ENCODE measurements around the gene CCDC107.
"Not testable (repeated sequence)": the region's sequence is repeated elsewhere in the genome, so short reads cannot be mapped to it uniquely, and the experiment has no call there.

CCDC107 gene

DNA sequence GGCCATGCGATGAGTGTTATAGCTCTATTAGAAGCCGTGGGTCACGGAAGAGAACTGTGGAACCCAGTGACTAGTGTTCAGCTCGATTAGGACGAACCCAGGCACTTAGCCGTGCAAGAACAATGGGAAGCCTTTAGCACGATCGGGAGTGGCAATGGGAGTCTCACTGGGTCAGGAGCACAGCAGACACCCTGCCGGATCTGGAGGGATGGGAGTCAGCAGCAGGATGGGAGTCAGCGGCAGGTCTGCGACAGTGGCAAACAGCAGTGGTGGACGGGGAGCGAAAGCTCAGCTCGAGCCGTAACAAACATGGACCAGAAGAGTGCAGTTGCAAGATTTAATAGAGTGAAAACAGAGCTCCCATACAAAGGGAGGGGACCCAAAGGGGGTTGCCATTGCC lies 17.7 kb upstream of the CCDC107 start:
- H3K27me3 ChIP-seq (ENCODE audit: control insufficient read depth, insufficient read depth, low read length); H3K4me1 ChIP-seq (ENCODE audit: control insufficient read depth, insufficient read depth, low read length); H3K4me3 ChIP-seq (ENCODE audit: low read length); H3K9ac ChIP-seq (ENCODE audit: low read length); H3K27ac ChIP-seq (ENCODE audit: low read depth, low read length); H3K36me3 ChIP-seq (ENCODE audit: control insufficient read depth, insufficient read depth, low read length): not testable (repeated sequence)

DNA sequence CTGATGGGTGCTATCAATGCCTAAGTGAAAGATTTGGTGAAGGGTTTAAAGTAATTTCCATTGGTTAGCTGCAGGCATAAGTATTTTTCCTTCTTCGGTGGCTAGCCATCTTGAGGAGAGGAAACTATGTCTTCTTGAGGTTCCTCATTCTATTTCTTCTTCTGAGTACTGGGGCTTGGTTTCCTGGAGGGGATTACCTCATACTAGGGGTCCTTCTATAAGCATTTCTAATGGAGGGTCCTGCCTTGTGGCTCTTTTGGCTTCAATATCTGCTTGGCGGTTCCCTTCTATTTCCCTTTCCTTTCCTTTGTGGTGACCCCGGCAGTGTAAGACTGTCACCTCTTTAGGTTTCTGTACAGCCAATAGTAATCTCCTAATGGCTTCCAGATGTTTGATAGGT lies 16.6 kb upstream of the CCDC107 start:
- not testable (repeated sequence) for H3K36me3 ChIP-seq (ENCODE audit: control insufficient read depth, insufficient read depth, low read length); H3K4me1 ChIP-seq (ENCODE audit: control insufficient read depth, insufficient read depth, low read length); H3K4me3 ChIP-seq (ENCODE audit: low read length); H3K27me3 ChIP-seq (ENCODE audit: control insufficient read depth, insufficient read depth, low read length); H3K9ac ChIP-seq (ENCODE audit: low read length); H3K27ac ChIP-seq (ENCODE audit: low read depth, low read length)

GRCh38 chr9:35643046-35643445 lies 15.0 kb upstream of the CCDC107 start:
- Histone ChIP-seq H3K4me1 (ENCODE audit: control insufficient read depth, insufficient read depth, low read length) (peaks cover 3% of the 10 kb centered on the region), H3K36me3 (ENCODE audit: control insufficient read depth, insufficient read depth, low read length) (no peaks in the 10 kb centered on the region), H3K9ac (ENCODE audit: low read length) (no peak overlapping the region)

GRCh38 chr9:35645736-35646135 lies 12.4 kb upstream of the CCDC107 start:
- H3K27ac ChIP-seq (ENCODE audit: low read depth, low read length): not testable (repeated sequence)

More at GRCh38 chr9:35643046-35643445, 15.0 kb upstream of the CCDC107 start:
- H3K27me3 ChIP-seq (ENCODE audit: control insufficient read depth, insufficient read depth, low read length): no peaks in the 10 kb centered on the region
- H3K4me3 ChIP-seq (ENCODE audit: low read length): no peak overlapping the region
- H3K27ac ChIP-seq (ENCODE audit: low read depth, low read length): no peak overlapping the region

DNA sequence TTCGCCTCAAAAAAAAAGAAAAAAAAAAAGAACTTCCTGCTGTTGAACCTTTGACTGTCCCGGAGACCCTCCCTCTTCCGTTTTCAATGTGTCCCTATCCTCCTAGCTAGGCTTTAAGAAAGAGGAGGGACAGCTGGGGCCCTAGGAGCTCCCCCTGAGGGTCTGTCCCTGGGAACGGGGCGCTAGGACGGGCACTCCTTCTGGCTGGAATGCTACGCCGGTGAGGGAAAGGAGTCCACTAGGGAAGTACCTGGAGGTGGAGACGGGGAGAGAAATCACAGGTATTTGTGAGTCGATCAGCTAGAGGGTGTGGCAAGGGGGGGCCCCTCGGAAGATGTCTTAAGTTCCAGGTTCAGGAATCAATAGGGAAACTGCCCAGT lies 11.9 kb upstream of the CCDC107 start:
- peaks cover 3% of the 10 kb centered on the region for H3K4me1 ChIP-seq (ENCODE audit: control insufficient read depth, insufficient read depth, low read length)

More at GRCh38 chr9:35645736-35646135, 12.4 kb upstream of the CCDC107 start:
- not testable (repeated sequence) for H3K4me1 ChIP-seq (ENCODE audit: control insufficient read depth, insufficient read depth, low read length); H3K36me3 ChIP-seq (ENCODE audit: control insufficient read depth, insufficient read depth, low read length); H3K27me3 ChIP-seq (ENCODE audit: control insufficient read depth, insufficient read depth, low read length); H3K9ac ChIP-seq (ENCODE audit: low read length)
- H3K4me3 ChIP-seq (ENCODE audit: low read length): peak overlapping the region; percentile 91

DNA sequence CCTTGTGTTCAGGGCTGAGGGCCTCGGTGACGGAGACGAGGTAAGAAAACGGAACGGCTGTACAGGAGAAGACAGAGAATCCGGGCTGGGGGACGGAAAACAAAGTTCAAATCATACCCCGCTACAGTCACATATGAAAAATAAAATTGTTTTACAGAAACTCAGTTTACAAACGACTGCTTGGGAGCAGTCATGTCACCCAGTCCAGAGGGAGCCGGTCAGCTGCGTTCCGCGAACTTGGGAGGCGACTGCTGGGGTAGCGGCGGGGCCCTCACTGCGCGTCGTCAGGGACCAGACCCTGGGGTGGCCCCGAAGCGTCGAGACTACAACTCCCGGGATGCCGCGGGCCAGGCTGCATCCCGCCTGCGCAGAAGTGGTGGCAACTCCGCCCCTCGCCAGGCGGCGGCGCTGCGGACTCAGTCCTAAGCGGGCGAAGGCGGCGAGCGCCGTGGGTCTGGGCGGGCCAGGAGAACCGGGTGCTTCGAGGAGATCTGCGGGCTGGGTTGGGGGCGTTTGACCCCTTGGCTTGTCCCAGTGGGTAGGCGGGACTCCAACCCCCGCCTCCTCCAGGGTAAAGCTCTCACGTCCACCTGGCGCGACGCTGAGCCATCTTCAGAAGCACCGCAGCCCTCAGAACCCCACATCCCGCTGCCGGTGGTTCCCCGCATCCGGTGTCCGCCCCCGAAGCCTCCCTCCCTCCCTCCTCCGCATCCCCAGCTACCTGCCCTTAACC lies 11.4 kb upstream of the CCDC107 start:
- peaks cover 3% of the 10 kb centered on the region for H3K4me1 ChIP-seq (ENCODE audit: control insufficient read depth, insufficient read depth, low read length)
- peak overlapping the region; percentile 47 for H3K9ac ChIP-seq (ENCODE audit: low read length)
- peak overlapping the region; percentile 91 for H3K4me3 ChIP-seq (ENCODE audit: low read length)
- H3K27ac ChIP-seq (ENCODE audit: low read depth, low read length): peak overlapping the region; percentile 89
- H3K36me3 ChIP-seq (ENCODE audit: control insufficient read depth, insufficient read depth, low read length): no peaks in the 10 kb centered on the region
- no peaks in the 10 kb centered on the region for H3K27me3 ChIP-seq (ENCODE audit: control insufficient read depth, insufficient read depth, low read length)

More for the DNA sequence above, 11.9 kb upstream of the CCDC107 start:
- no peaks in the 10 kb centered on the region for H3K27me3 ChIP-seq (ENCODE audit: control insufficient read depth, insufficient read depth, low read length)
- H3K36me3 ChIP-seq (ENCODE audit: control insufficient read depth, insufficient read depth, low read length): no peaks in the 10 kb centered on the region
- peak overlapping the region; percentile 91 for H3K4me3 ChIP-seq (ENCODE audit: low read length)
- H3K9ac ChIP-seq (ENCODE audit: low read length): peak overlapping the region; percentile 21
- H3K27ac ChIP-seq (ENCODE audit: low read depth, low read length): peak overlapping the region; percentile 89

- H3K36me3 ChIP-seq (ENCODE audit: control insufficient read depth, insufficient read depth, low read length): no peaks in the 10 kb centered on the region
- peaks cover 3% of the 10 kb centered on the region for H3K4me1 ChIP-seq (ENCODE audit: control insufficient read depth, insufficient read depth, low read length)
- no peaks in the 10 kb centered on the region for H3K27me3 ChIP-seq (ENCODE audit: control insufficient read depth, insufficient read depth, low read length)
- no peak overlapping the region for H3K27ac ChIP-seq (ENCODE audit: low read depth, low read length)
- H3K4me3 ChIP-seq (ENCODE audit: low read length): peak overlapping the region; percentile 52
- no peak overlapping the region for H3K9ac ChIP-seq (ENCODE audit: low read length)
Measured at GRCh38 chr9:35649431-35650340, 8.4 kb upstream of the CCDC107 start.

- H3K4me3 ChIP-seq (ENCODE audit: low read length): peak within 1 kb of the TSS; percentile 52
- peaks cover 3% of the 10 kb centered on the region for H3K4me1 ChIP-seq (ENCODE audit: control insufficient read depth, insufficient read depth, low read length)
- H3K27me3 ChIP-seq (ENCODE audit: control insufficient read depth, insufficient read depth, low read length): no peaks in the 10 kb centered on the region
- no peaks in the 10 kb centered on the region for H3K36me3 ChIP-seq (ENCODE audit: control insufficient read depth, insufficient read depth, low read length)
- H3K9ac ChIP-seq (ENCODE audit: low read length): no peak within 1 kb of the TSS
- no peak within 1 kb of the TSS for H3K27ac ChIP-seq (ENCODE audit: low read depth, low read length)
Measured at GRCh38 chr9:35650341-35651158, 7.5 kb upstream of the CCDC107 start, which contains the start of gene SIT1. SIT1 (minus strand) TSS chr9:35650931; CDS start chr9:35650853, 78 bp downstream.

DNA sequence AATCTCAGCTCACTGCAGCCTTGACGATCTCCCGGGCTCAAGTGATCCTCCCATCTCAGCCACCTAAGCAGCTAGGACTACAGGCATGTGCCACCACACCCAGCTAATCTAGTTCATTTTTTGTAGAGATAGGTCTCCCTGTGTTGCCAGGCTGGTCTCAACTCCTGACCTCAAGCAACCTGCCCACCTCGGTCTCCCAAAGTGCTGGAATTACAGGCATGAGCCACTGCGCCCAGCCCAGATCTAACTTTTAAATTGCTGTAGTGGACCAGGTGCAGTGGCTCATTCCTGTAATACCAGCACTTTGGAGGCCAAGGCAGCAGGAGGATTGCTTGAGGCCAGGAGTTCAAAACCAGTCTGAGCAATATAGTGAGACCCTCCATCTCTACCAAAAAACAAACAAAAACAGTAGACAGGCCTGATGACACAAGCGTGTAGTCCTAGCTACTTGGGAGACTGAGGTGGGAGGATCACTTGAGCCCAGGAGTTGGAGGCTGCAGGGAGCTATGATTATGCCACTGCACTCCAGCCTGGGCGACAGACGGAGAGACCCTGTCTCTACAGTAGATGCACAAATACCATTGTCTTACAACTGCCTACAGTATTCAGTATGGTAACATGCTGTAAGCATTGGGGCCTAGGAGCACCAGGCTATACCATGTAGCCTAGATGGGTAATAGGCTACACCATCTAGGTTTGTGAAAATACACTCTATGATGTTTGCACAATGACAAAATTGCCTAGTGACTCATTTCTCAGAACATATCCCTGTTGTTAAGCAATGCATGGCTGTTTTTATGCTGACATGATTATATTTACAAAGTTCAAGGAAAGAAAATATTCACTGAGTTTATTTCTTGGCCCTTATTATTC lies 5.9 kb upstream of the CCDC107 start:
- H3K27ac ChIP-seq (ENCODE audit: low read depth, low read length): no peak overlapping the region
- peaks cover 8% of the 10 kb centered on the region for H3K4me1 ChIP-seq (ENCODE audit: control insufficient read depth, insufficient read depth, low read length)
- H3K9ac ChIP-seq (ENCODE audit: low read length): no peak overlapping the region
- no peak overlapping the region for H3K4me3 ChIP-seq (ENCODE audit: low read length)
- no peaks in the 10 kb centered on the region for H3K27me3 ChIP-seq (ENCODE audit: control insufficient read depth, insufficient read depth, low read length)
- no peaks in the 10 kb centered on the region for H3K36me3 ChIP-seq (ENCODE audit: control insufficient read depth, insufficient read depth, low read length)

GRCh38 chr9:35652829-35653209 lies 5.3 kb upstream of the CCDC107 start:
- Histone ChIP-seq H3K4me1 (ENCODE audit: control insufficient read depth, insufficient read depth, low read length) (peaks cover 12% of the 10 kb centered on the region), H3K9ac (ENCODE audit: low read length) (no peak overlapping the region), H3K36me3 (ENCODE audit: control insufficient read depth, insufficient read depth, low read length) (no peaks in the 10 kb centered on the region), H3K27me3 (ENCODE audit: control insufficient read depth, insufficient read depth, low read length) (no peaks in the 10 kb centered on the region), H3K4me3 (ENCODE audit: low read length) (no peak overlapping the region), H3K27ac (ENCODE audit: low read depth, low read length) (no peak overlapping the region)

DNA sequence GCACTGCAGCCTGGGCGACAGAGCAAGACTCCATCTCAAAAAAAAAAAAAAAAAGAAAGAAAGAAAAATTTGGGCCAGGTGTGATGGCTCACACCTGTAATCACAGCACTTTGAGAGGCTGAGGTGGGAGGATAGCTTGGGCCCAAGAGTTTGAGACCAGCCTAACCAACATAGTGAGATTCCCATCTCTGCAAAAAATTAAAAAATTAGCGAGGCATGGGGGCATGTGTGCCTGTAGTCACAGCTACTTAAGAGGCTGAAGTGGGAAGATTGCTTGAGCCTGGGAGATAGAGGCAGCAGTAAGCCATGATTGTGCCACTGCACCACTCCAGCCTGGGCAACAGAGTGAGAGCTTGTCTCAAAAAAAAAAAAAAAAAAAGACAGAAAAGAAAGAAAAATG lies 4.5 kb upstream of the CCDC107 start:
- Histone ChIP-seq H3K4me3 (ENCODE audit: low read length) (no peak overlapping the region), H3K9ac (ENCODE audit: low read length) (no peak overlapping the region), H3K27ac (ENCODE audit: low read depth, low read length) (no peak overlapping the region), H3K4me1 (ENCODE audit: control insufficient read depth, insufficient read depth, low read length) (peaks cover 12% of the 10 kb centered on the region), H3K36me3 (ENCODE audit: control insufficient read depth, insufficient read depth, low read length) (no peaks in the 10 kb centered on the region), H3K27me3 (ENCODE audit: control insufficient read depth, insufficient read depth, low read length) (no peaks in the 10 kb centered on the region)

All from rectal smooth muscle tissue (tissue), 1 donor.